H1 (cell line): ENCODE data around the gene SLC9A4. TPM values are rescaled to one million over a fixed set of nuclear protein-coding genes. Genes with fewer than 3 reads are reported as not detected.

ENCODE experiments used
- CTCF ChIA-PET: fragments of 300-600 bp; sonication (Branson Sonifier 250); formaldehyde crosslinking; loops from one replicate; lab custom pipeline; 2021; ENCODE audit not compliant: partially characterized antibody; lab: Charles Lee
- POLR2A ChIA-PET: fragments of 300-600 bp; sonication (Branson Sonifier 250); formaldehyde crosslinking; loops from one replicate; lab custom pipeline; 2021; ENCODE audit warnings: inconsistent platforms; ENCODE audit not compliant: partially characterized antibody; lab: Charles Lee
- DNase-seq, 2 experiments: peaks; one replicate each; pipeline versions ENCODE4 v3.0.0 to v3.0.0-alpha.2; 2010 to 2022; ENCODE audit warnings: low spot score in 2 of 2, low read depth in 1 of 2, mixed read lengths in 1 of 2
- FAIRE-seq: peaks from 2 replicates; lab custom pipeline; 2011; peaks lifted over from hg19 to GRCh38; lab: Jason Lieb, UNC
- H2AFZ ChIP-seq: 2 replicates; pipeline ENCODE4 v1.8.1; 2012; ENCODE audit warnings: low read length, inconsistent platforms
- H2AK5ac ChIP-seq: 2 replicates; pipeline ENCODE4 v1.6.1; 2013; ENCODE audit warnings: low read depth, low read length
- H2BK120ac ChIP-seq: replicated peaks from 2 replicates; pipeline ENCODE3; 2013; ENCODE audit warnings: low read depth, low read length, inconsistent platforms
- H2BK12ac ChIP-seq: 2 replicates; pipeline ENCODE4 v1.6.1; 2013; ENCODE audit warnings: low read depth, low read length
- H2BK15ac ChIP-seq: 2 replicates; pipeline ENCODE4 v1.6.1; 2013; ENCODE audit warnings: low read length
- H2BK20ac ChIP-seq: 2 replicates; pipeline ENCODE4 v1.6.1; 2013; ENCODE audit warnings: low read length
- H2BK5ac ChIP-seq: 2 replicates; pipeline ENCODE4 v1.6.1; 2013; ENCODE audit warnings: low read depth, low read length
- H3K14ac ChIP-seq: 2 replicates; pipeline ENCODE4 v1.6.1; 2013; ENCODE audit warnings: inconsistent platforms; ENCODE audit not compliant: insufficient read length
- H3K18ac ChIP-seq: 2 replicates; pipeline ENCODE4 v1.6.1; 2013; ENCODE audit warnings: low read length; ENCODE audit errors: extremely low read depth
- H3K23ac ChIP-seq: 2 replicates; pipeline ENCODE4 v1.6.1; 2013; ENCODE audit warnings: inconsistent platforms; ENCODE audit not compliant: insufficient read length
- H3K23me2 ChIP-seq: 2 replicates; pipeline ENCODE4 v1.6.1; 2013; ENCODE audit warnings: low read depth, low read length
- H3K27ac ChIP-seq: 2 replicates; pipeline ENCODE4 v1.6.1; 2011; ENCODE audit warnings: low read depth, low read length, inconsistent platforms
- H3K27me3 ChIP-seq, 4 experiments: replicated peaks in 1 of 4; 1 replicate in 1 of 4; 2 replicates in 3 of 4; pipeline versions ENCODE4 v1.6.1 to v1.8.1; 2011 to 2013; ENCODE audit warnings: low read length in 3 of 4, mild to moderate bottlenecking in 3 of 4, inconsistent platforms in 2 of 4, mixed read lengths in 2 of 4, moderate library complexity in 1 of 4; ENCODE audit not compliant: control insufficient read depth in 3 of 4, insufficient read depth in 3 of 4; ENCODE audit errors: extremely low read depth in 1 of 4
- H3K36me3 ChIP-seq, 4 experiments: 2 replicates each; pipeline versions ENCODE4 v1.6.1 to v1.8.1; 2011 to 2013; ENCODE audit warnings: mild to moderate bottlenecking in 4 of 4, low read length in 3 of 4, moderate library complexity in 2 of 4, control low read depth in 1 of 4, inconsistent platforms in 1 of 4; ENCODE audit not compliant: insufficient read depth in 4 of 4, control insufficient read depth in 2 of 4
- H3K4ac ChIP-seq: replicated peaks from 2 replicates; pipeline ENCODE3; 2013; ENCODE audit warnings: low read length, low read depth, mixed read lengths, inconsistent platforms; ENCODE audit not compliant: insufficient read length
- H3K4me1 ChIP-seq, 4 experiments: replicated peaks in 1 of 4; 1 replicate in 1 of 4; 2 replicates in 3 of 4; pipeline versions ENCODE4 v1.6.1 to v1.8.1; 2011 to 2013; ENCODE audit warnings: low read length in 3 of 4, inconsistent platforms in 2 of 4, mixed read lengths in 1 of 4; ENCODE audit not compliant: insufficient read depth in 4 of 4, control insufficient read depth in 3 of 4
- H3K4me2 ChIP-seq, 2 experiments: 2 replicates each; pipeline versions ENCODE4 v1.6.1 to v1.8.1; 2011 to 2013; ENCODE audit warnings: low read depth in 2 of 2, low read length in 2 of 2, control low read depth in 1 of 2, inconsistent platforms in 1 of 2, mild to moderate bottlenecking in 1 of 2; ENCODE audit not compliant: insufficient read depth in 1 of 2
- H3K4me3 ChIP-seq, 4 experiments: fragments of 200-600, 300-600 bp in 1 of 4; sonication (generic), shearing (Covaris generic), sonication (Bioruptor Twin) in 1 of 4; 2 replicates each; pipeline versions ENCODE4 v1.5.1 to v1.8.1; 2011 to 2016; ENCODE audit warnings: low read length in 4 of 4, low read depth in 3 of 4, control low read depth in 2 of 4, inconsistent platforms in 2 of 4, mild to moderate bottlenecking in 2 of 4, mixed read lengths in 1 of 4, moderate library complexity in 1 of 4; ENCODE audit not compliant: insufficient read depth in 2 of 4; ENCODE audit errors: extremely low read depth in 1 of 4
- H3K56ac ChIP-seq: replicated peaks from 2 replicates; pipeline ENCODE3; 2013; ENCODE audit warnings: low read depth, mild to moderate bottlenecking, mixed read lengths, low read length, inconsistent platforms; ENCODE audit not compliant: insufficient read length
- H3K79me1 ChIP-seq: 2 replicates; pipeline ENCODE4 v1.6.1; 2013; ENCODE audit warnings: low read depth, low read length, control low read depth
- H3K79me2 ChIP-seq, 2 experiments: 2 replicates each; pipeline versions ENCODE4 v1.6.1 to v1.8.1; 2012 to 2013; ENCODE audit warnings: low read length in 2 of 2, mild to moderate bottlenecking in 2 of 2, inconsistent platforms in 1 of 2; ENCODE audit not compliant: insufficient read depth in 2 of 2, control insufficient read depth in 1 of 2
- H3K9ac ChIP-seq, 4 experiments: replicated peaks in 1 of 4; 1 replicate in 1 of 4; 2 replicates in 3 of 4; pipeline versions ENCODE4 v1.6.1 to v1.8.1; 2011 to 2013; ENCODE audit warnings: low read depth in 3 of 4, low read length in 3 of 4, control low read depth in 2 of 4, mild to moderate bottlenecking in 2 of 4, moderate library complexity in 2 of 4, inconsistent platforms in 1 of 4; ENCODE audit errors: extremely low read depth in 1 of 4
- H3K9me3 ChIP-seq, 2 experiments: 2 replicates each; pipeline versions ENCODE4 v1.6.1 to v1.8.1; 2012 to 2013; ENCODE audit warnings: mild to moderate bottlenecking in 2 of 2, moderate library complexity in 2 of 2, control low read depth in 1 of 2, inconsistent platforms in 1 of 2, low read depth in 1 of 2, low read length in 1 of 2, mixed read lengths in 1 of 2; ENCODE audit not compliant: insufficient read depth in 2 of 2
- H4K20me1 ChIP-seq, 2 experiments: replicated peaks in 1 of 2; 2 replicates each; pipeline versions ENCODE3 to v1.8.1; 2011 to 2013; ENCODE audit warnings: inconsistent platforms in 2 of 2, low read length in 2 of 2, mild to moderate bottlenecking in 1 of 2; ENCODE audit not compliant: insufficient read depth in 2 of 2, control insufficient read depth in 1 of 2
- H4K5ac ChIP-seq: 2 replicates; pipeline ENCODE4 v1.6.1; 2013; ENCODE audit warnings: low read length, low read depth, mixed read lengths, inconsistent platforms; ENCODE audit not compliant: insufficient read length
- H4K8ac ChIP-seq: 2 replicates; pipeline ENCODE4 v1.8.0; 2013; ENCODE audit warnings: mild to moderate bottlenecking, moderate library complexity, low read length, inconsistent platforms; ENCODE audit not compliant: insufficient read depth; ENCODE audit errors: extremely low read depth
- H4K91ac ChIP-seq: replicated peaks from 2 replicates; pipeline ENCODE3; 2013; ENCODE audit warnings: low read length, mixed read lengths, inconsistent platforms; ENCODE audit not compliant: insufficient read length
- CBX5 ChIP-seq: fragments of 300-800, 300-1000 bp; sonication (generic); IDR thresholded peaks from 2 replicates; pipeline ENCODE4 v1.7.1; 2016; ENCODE audit warnings: antibody characterized with exemption, low read length, low read depth
- CBX8 ChIP-seq: fragments of 300-800, 300-1000 bp; sonication (generic); IDR thresholded peaks from 2 replicates; pipeline ENCODE4 v1.7.1; 2016; ENCODE audit warnings: low read depth, low read length, borderline replicate concordance
- CEBPB ChIP-seq: IDR thresholded peaks from 2 replicates; pipeline ENCODE4 v1.6.1; 2012; ENCODE audit warnings: low read depth, low read length
- CREB1 ChIP-seq: IDR thresholded peaks from 2 replicates; pipeline ENCODE4 v1.6.1; 2012; ENCODE audit warnings: inconsistent platforms
- EZH2 ChIP-seq: fragments of 200-600 bp; sonication (generic); IDR thresholded peaks from 2 replicates; pipeline ENCODE4 v1.7.1; 2012; ENCODE audit warnings: low read depth, mild to moderate bottlenecking, moderate library complexity, low read length, inconsistent platforms; ENCODE audit not compliant: severe bottlenecking
- PHF8 ChIP-seq: fragments of 200-600 bp; sonication (generic); conservative IDR thresholded peaks from 2 replicates; pipeline ENCODE4 v1.7.1; 2012; ENCODE audit warnings: low read depth, mild to moderate bottlenecking, inconsistent platforms, low read length, moderate library complexity
- POLR2AphosphoS5 ChIP-seq: IDR thresholded peaks from 2 replicates; pipeline ENCODE4 v1.6.1; 2011; ENCODE audit warnings: low read depth, low read length
- RFX5 ChIP-seq: IDR thresholded peaks from 2 replicates; pipeline ENCODE4 v1.6.1; 2011; ENCODE audit warnings: low read depth, low read length, improper control_type of control experiment, borderline replicate concordance
- SP4 ChIP-seq: IDR thresholded peaks from 2 replicates; pipeline ENCODE4 v1.6.1; 2012; ENCODE audit warnings: low read length, inconsistent platforms
- TEAD4 ChIP-seq: IDR thresholded peaks from 2 replicates; pipeline ENCODE4 v1.6.1; 2012; ENCODE audit warnings: low read depth, low read length, inconsistent platforms, mixed read lengths
- whole genome bisulfite sequencing, 2 experiments: shearing (Covaris generic) in 1 of 2; methylation state at CpG; one replicate each; pipeline versions ENCODE4 v1.1.6 to v1.1.7; 2013 to 2015; ENCODE audit warnings: low lambda C conversion rate in 2 of 2, mixed read lengths in 2 of 2, inconsistent platforms in 1 of 2, low coverage in 1 of 2, missing lambda C conversion rate in 1 of 2; ENCODE audit not compliant: insufficient replicate concordance in 2 of 2, insufficient coverage in 1 of 2, insufficient read length in 1 of 2; ENCODE audit errors: extremely low coverage in 1 of 2, missing lambda C conversion rate in 1 of 2; 5-methylcytosine and 5-hydroxymethylcytosine counted together
- polyA plus RNA-seq, 7 experiments: library from polyadenylated mRNA; depleted of rRNA in 3 of 7; stranded (reverse) in 5 of 7; unstranded in 2 of 7; fragments of >200 nt in 5 of 7; fragments of 200-250 nt in 2 of 7; gene quantifications; 1 replicate in 5 of 7; 2 replicates in 1 of 7; 4 replicates in 1 of 7; pipeline versions ENCODE4 v1.2.1 to v1.2.3, GENCODE V29; 2011 to 2013; ENCODE audit warnings: missing spikeins in 2 of 7, mixed read lengths in 2 of 7
- total RNA-seq: library from RNA; stranded (reverse); fragmentation: NEBNext Ultra II Directional; extraction: Animal tissue kit (Norgen Biotek cat#: 25700); gene quantifications from 2 replicates; pipeline ENCODE4 v1.2.1, GENCODE V29; 2021

The SLC9A4 gene
- total and polyA plus RNA-seq, 2 of the 8 experiments (the other 6 are each of a cell fraction or from before 2014, with no cell fraction given) = not detected

DNA sequence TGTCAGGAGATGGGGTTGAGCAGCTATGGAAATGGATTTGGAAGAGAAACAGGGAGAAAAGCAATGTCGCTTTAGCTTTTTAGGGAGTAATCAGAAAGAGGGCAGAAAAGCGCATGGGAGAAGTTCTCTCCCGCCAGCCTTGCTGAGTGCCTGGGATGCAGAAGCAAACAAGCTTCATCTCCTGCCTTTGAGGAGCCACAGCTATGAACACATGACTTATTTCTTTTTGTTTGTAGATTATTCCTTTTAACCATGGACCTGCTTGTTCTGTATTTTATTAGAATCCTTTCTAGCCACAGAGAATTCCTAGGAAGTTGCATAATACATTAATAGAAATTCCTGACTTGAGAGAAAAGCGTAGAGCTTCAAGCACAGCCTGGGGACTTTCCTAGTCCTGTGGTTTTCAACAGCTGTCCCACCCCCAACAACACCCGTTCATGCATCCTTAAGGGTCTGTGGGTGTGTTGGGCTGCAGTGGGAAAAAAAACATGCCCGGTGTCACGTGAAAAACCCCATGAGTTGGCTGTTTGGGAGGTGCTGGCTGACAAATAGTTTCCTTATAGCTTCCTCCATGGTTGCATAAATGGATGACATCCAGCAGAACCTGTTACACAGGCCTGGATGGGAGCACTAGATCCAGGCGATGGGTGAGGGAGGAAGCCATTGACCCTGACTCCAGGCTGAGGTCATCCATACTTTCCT is 14.9 kb downstream of the SLC9A4 start:
- Histone ChIP-seq H4K5ac (no peak overlapping the region), H3K79me1 (no peaks in the 10 kb centered on the region), H3K4ac (no peak overlapping the region), H3K14ac (no peak overlapping the region), H2BK15ac (no peak overlapping the region), H2AK5ac (no peak overlapping the region), H2BK5ac (no peak overlapping the region), H3K9me3 (no peaks in the 10 kb centered on the region), H3K27ac (no peak overlapping the region), H3K23ac (no peak overlapping the region), H4K91ac (peak overlapping the region; percentile 61), H2BK20ac (no peak overlapping the region), H2AFZ (peak overlapping the region; percentile 62; the same call in 1 of the 2 replicates), H3K79me2 (no peaks in the 10 kb centered on the region), H3K36me3 (no peaks in the 10 kb centered on the region), H2BK120ac (no peak overlapping the region), H4K8ac (no peak overlapping the region), H2BK12ac (no peak overlapping the region), H3K18ac (no peak overlapping the region), H3K27me3 (0 out of 7 replicates have a peak, but pooled peaks cover 0 to 2% (median 0%) of the 10 kb centered on the region in 4 experiments), H3K56ac (no peak overlapping the region), H3K4me1 (peaks cover 0 to 3% (median under 1%) of the 10 kb centered on the region in 4 experiments; a peak in 2 of 7 replicates), H4K20me1 (no peaks in the 10 kb centered on the region), H3K4me2 (no peak overlapping the region), H3K4me3 (no peak overlapping the region), H3K23me2 (no peaks in the 10 kb centered on the region; the same call in 1 of the 2 replicates), H3K9ac (no peak overlapping the region)
- ChIA-PET POLR2A (interaction anchor here (1.1 kb wide), 1 partner anchor 10 kb away, joined by 3 read pairs; no protein-coding TSS in a partner anchor), CTCF (interaction anchor here (0.6 to 7.1 kb wide), 7 partner anchors 9 to 123 kb away, joined by 3 to 54 read pairs (median 5); partner anchors contain the start of gene SLC9A4)
- no peak for FAIRE-seq
- 98% methylated on average over 8 of the region's 8 CpGs; no CpG with 5 or more reads in 1 of the 2 experiments for WGBS, 2 experiments
- DNase-seq = no peak
- TF ChIP-seq CEBPB = no peak
- TF ChIP-seq CBX5 = no peak
- TF ChIP-seq RFX5 = no peak
- TF ChIP-seq SP4 = no peak
- TF ChIP-seq CREB1 = no peak
- TF ChIP-seq CBX8 = no peak
- TF ChIP-seq TEAD4 = no peak
- TF ChIP-seq POLR2AphosphoS5 = no peak
- no peak for TF ChIP-seq EZH2
- TF ChIP-seq PHF8 = no peak
